ENCODE data around the gene ZSCAN9. TPM values are rescaled to one million over a fixed set of nuclear protein-coding genes. Genes with fewer than 3 reads are reported as not detected.

The ZSCAN9 gene
- total and polyA plus RNA-seq, 9 of the 15 experiments (the other 6 are each of a cell fraction or from before 2014, with no cell fraction given): 18.8 to 48.9 (median 28.7) TPM

GRCh38 chr6:28215425-28215824, 9.7 kb upstream of the ZSCAN9 start (continued):
- peak; percentile 75; the same call in 1 of the 2 replicates for TF ChIP-seq E4F1 (CRISPR knock-in tag; IDR thresholded peaks at IDR 0.05; ENCODE audit: borderline replicate concordance)
- no peak for TF ChIP-seq ZNF133 (CRISPR knock-in tag; IDR thresholded peaks at IDR 0.05)
- peak; percentile 47; the same call in 1 of the 2 replicates for TF ChIP-seq MYBL2 (IDR thresholded peaks at IDR 0.05; ENCODE audit: low read depth)
- no peak for TF ChIP-seq MYBL2 (CRISPR knock-in tag; IDR thresholded peaks at IDR 0.05; ENCODE audit: borderline replicate concordance)
- no peak for TF ChIP-seq HDGF (IDR thresholded peaks at IDR 0.05)
- no peak for TF ChIP-seq BMI1 (IDR thresholded peaks at IDR 0.05; ENCODE audit: low read length)
- no peak for TF ChIP-seq SIN3B (IDR thresholded peaks at IDR 0.05; ENCODE audit: low read depth)
- no peak for TF ChIP-seq RBM22 (IDR thresholded peaks at IDR 0.05; ENCODE audit: low read depth, low read length, poor library complexity, severe bottlenecking)

GRCh38 chr6:28217890-28218289, 7.2 kb upstream of the ZSCAN9 start:
- intact Hi-C loops (cut with micrococcal nuclease) (loop anchor here (5.0 to 10.0 kb wide), 3 partner anchors 269 to 1053 kb away; a partner anchor contains a TSS), in situ Hi-C loops (cut with MboI) (no loop called here)
- H3K9ac ChIP-seq (ENCODE audit: insufficient read depth in 1 of 2, low read depth in 2 of 2, low read length in 2 of 2): peak overlapping the region; percentile 74 to 94
- H3K4me2 ChIP-seq (ENCODE audit: insufficient read depth, low read length): peak overlapping the region; percentile 90
- WGBS (ENCODE audit: insufficient coverage, low coverage, missing lambda C conversion rate): 58% methylated on average over 12 of the region's 12 CpGs
- DNase-seq (ENCODE audit: extremely low read depth in 1 of 4, low spot score in 3 of 4): no peak
- no peaks in the 10 kb centered on the region; the same call in 1 of the 2 replicates for H4K20me1 ChIP-seq (replicated peaks; ENCODE audit: control insufficient read depth, insufficient read depth, low read length)
- FAIRE-seq: no peak
- H3K9me3 ChIP-seq (replicated peaks; ENCODE audit: control insufficient read depth, insufficient read depth, low read depth, low read length): no peaks in the 10 kb centered on the region
- H3K9me1 ChIP-seq (ENCODE audit: control insufficient read depth, insufficient read depth, low read length): no peaks in the 10 kb centered on the region
- BruUV-seq (replicated peaks): no TSS peak
- CTCF ChIA-PET (ENCODE audit: low intra/inter-chr PET ratio): no interaction called here
- no peaks in the 10 kb centered on the region for H3K36me3 ChIP-seq (ENCODE audit: control insufficient read depth, insufficient read depth, low read length)
- H3K79me2 ChIP-seq (ENCODE audit: control insufficient read depth, insufficient read depth, low read length): peaks cover 18% of the 10 kb centered on the region
- peak overlapping the region; percentile 87 for H2AFZ ChIP-seq (ENCODE audit: low read depth, low read length)
- H3K27ac ChIP-seq (ENCODE audit: extremely low read depth, low read depth, low read length): peak overlapping the region; percentile 81; the same call in 2 of the 3 replicates
- peak overlapping the region; percentile 62 for H3K4me3 ChIP-seq
- no peaks in the 10 kb centered on the region for H3K27me3 ChIP-seq (ENCODE audit: control insufficient read depth in 2 of 2, insufficient read depth in 2 of 2, low read length in 2 of 2)
- H3K4me1 ChIP-seq (replicated peaks in 1 of 2; ENCODE audit: control insufficient read depth in 2 of 2, insufficient read depth in 2 of 2, low read length in 2 of 2): peaks cover 33 to 46% of the 10 kb centered on the region in 2 experiments
- POLR2A ChIA-PET: interaction anchor here (0.8 to 4.8 kb wide), 16 partner anchors 8 to 380 kb away, joined by 3 to 38 read pairs (median 4); partner anchors contain the start of genes ZKSCAN4, ZKSCAN8, ZSCAN26 and ZSCAN31
- no peak for ATAC-seq
- TF ChIP-seq MAZ (CRISPR knock-in tag; conservative IDR thresholded peaks at IDR 0.05 in 1 of 2, IDR thresholded peaks at IDR 0.05 in 1 of 2) (no peak), GTF2E2 (tag; IDR thresholded peaks at IDR 0.05) (no peak), LARP7 (IDR thresholded peaks at IDR 0.05) (no peak), TCF3 (CRISPR knock-in tag; IDR thresholded peaks at IDR 0.05) (no peak), ZNF717 (CRISPR knock-in tag; IDR thresholded peaks at IDR 0.05) (no peak), CEBPB (tag; IDR thresholded peaks at IDR 0.05) (no peak), HMGXB4 (CRISPR knock-in tag; IDR thresholded peaks at IDR 0.05) (no peak), JUND (IDR thresholded peaks at IDR 0.05; ENCODE audit: borderline replicate concordance, low read depth, low read length) (no peak), JUND (tag; IDR thresholded peaks at IDR 0.05; ENCODE audit: borderline replicate concordance, low read depth, low read length) (no peak), MCM7 (IDR thresholded peaks at IDR 0.05) (no peak), CBFA2T3 (IDR thresholded peaks at IDR 0.05) (no peak), ATF4 (CRISPR knock-in tag; IDR thresholded peaks at IDR 0.05) (no peak)

Measured in K562 (cell line).